Stimulated activated CD4-positive, alpha-beta T cell treated with anti-CD3 and anti-CD28 coated beads, Interleukin-12 subunit alpha, Interleukin-12 subunit beta, amount 100 ng/mL, for 4 hours (primary cell): Measurements from ENCODE around the gene RPRD2.

Source experiments
- DNase-seq: peaks from one replicate; pipeline ENCODE4 v3.0.0-alpha.2; 2020

Gene RPRD2

GRCh38 chr1:150473659-150474058 is 109.7 kb downstream of the RPRD2 start:
- no peak for DNase-seq

- DNase-seq, result no peak
Measured at GRCh38 chr1:150474869-150475268, 110.9 kb downstream of the RPRD2 start.

GRCh38 chr1:150476754-150477153 is 112.8 kb downstream of the RPRD2 start:
- DNase-seq, result no peak

- no peak for DNase-seq
Measured at GRCh38 chr1:150477320-150477719, 113.4 kb downstream of the RPRD2 start.

DNA sequence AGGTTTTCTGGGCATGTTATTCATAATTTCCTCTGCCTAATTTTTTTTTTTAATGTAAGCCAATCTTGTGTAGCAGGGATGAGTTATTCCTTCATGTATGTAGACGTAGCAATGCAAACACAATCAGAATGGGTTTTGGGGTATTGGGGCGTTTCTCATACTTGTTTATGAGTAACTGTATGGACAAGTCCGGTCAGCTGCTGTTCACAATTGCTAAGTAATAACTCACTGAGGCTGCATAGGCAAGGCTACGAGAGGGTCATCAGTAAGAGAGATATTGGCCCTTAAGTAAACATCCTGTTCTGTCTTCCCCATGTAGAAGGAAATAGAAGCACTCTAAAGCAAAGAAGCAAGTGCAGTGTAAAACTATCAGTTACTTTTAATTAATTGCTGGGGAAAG is 113.8 kb downstream of the RPRD2 start:
- no peak for DNase-seq

- no peak for DNase-seq
Measured at GRCh38 chr1:150479370-150479769, 115.4 kb downstream of the RPRD2 start.

GRCh38 chr1:150479927-150480352 is 116.0 kb downstream of the RPRD2 start:
- no peak for DNase-seq

DNA sequence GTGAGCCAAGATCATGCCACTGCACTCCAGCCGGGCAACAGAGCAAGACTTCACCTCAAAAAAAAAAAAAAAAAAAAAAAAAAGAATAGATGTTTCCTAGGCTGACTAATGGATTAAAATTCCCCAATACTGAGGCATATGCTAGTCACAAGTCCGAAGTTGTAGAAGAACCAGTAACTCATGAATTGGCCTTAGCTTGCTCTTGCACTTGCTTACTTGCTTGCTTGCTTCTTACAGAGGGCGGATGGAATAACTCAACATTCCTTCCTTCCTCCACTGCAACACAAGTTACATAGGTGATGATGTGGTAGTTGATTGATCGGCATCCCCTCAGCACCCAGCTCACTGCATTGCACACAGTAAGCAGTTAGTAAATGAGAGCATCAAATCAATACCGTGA is 120.5 kb downstream of the RPRD2 start:
- no peak for DNase-seq

- DNase-seq, result no peak
Measured at GRCh38 chr1:150484861-150485260, 120.9 kb downstream of the RPRD2 start.

GRCh38 chr1:150486966-150487762 is 123.2 kb downstream of the RPRD2 start, which contains the start of gene TARS2:
Gene TARS2 (plus strand): TSS chr1:150487419. CDS start chr1:150487451, 32 bp downstream.
- peak; percentile 88 for DNase-seq

DNA sequence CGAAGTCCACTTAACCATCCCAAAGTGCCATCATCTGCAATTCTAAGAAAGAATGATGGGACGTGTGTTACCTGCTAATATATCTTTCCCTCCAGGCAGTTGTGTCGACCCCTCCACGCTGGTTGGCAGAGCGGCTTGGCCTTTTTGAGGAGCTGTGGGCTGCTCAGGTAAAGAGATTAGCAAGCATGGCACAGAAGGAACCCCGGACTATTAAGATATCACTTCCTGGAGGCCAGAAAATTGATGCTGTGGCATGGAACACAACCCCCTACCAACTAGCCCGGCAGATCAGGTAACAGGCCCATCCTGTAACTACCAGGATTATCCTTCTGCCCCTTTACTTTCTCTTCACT is 123.8 kb downstream of the RPRD2 start:
- DNase-seq, result no peak

- no peak for DNase-seq
Measured at GRCh38 chr1:150493175-150493574, 129.2 kb downstream of the RPRD2 start.

GRCh38 chr1:150498342-150498741 is 134.4 kb downstream of the RPRD2 start:
- DNase-seq, result no peak

DNA sequence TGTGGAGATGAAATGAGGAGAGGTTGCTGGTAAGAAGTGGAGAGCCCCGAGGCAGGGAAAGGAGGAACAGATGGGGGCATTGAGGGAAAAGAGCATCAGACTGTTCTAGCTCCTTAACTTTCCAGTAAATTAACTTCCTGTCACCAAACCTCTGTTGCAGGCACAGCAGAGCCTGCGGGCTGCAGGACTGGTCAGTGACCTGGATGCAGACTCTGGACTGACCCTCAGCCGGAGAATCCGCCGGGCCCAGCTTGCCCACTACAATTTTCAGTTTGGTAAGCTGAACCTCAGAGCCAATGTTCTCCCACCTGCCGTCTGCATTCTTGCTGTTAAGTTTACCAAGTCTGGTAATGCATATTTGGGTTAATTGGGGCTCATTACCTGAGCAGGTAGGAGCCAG is 141.5 kb downstream of the RPRD2 start:
- DNase-seq, result no peak

GRCh38 chr1:150507912-150508864 is 144.2 kb downstream of the RPRD2 start, which contains the start of gene ECM1:
Gene ECM1 (plus strand): TSS chr1:150508109. CDS start chr1:150508210, 101 bp downstream.
- no peak for DNase-seq

GRCh38 chr1:150508982-150509381 is 145.0 kb downstream of the RPRD2 start:
- DNase-seq, result no peak

DNA sequence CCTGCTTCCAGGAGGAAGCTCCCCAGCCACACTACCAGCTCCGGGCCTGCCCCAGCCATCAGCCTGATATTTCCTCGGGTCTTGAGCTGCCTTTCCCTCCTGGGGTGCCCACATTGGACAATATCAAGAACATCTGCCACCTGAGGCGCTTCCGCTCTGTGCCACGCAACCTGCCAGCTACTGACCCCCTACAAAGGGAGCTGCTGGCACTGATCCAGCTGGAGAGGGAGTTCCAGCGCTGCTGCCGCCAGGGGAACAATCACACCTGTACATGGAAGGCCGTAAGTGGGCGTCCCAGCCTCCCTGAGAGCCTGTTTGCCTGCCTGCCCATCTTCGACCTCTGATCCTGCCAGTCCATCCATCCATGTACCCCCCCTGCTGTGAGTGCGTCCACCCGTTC is 147.6 kb downstream of the RPRD2 start:
- no peak for DNase-seq

- no peak for DNase-seq
Measured at GRCh38 chr1:150511985-150512660, 148.2 kb downstream of the RPRD2 start.

DNA sequence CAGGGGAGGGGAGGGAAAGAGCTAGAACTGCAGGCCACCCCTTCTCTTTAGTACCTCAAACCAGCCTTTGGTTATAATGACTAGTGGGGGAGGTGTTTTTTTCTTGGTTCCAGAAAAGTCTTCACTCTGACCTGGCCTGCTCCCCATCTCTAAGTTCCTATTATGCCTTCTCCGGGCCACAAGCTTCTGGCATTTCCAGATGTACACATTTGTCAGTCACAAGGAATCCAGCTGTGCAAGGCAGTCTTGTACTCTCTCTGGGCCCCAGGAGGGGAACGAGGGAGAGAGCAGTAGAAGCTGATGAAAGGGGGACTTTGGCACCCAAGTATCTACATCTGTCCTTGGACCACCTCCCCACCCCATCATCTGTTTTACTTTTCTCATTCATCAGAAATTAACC is 148.9 kb downstream of the RPRD2 start:
- no peak for DNase-seq

DNA sequence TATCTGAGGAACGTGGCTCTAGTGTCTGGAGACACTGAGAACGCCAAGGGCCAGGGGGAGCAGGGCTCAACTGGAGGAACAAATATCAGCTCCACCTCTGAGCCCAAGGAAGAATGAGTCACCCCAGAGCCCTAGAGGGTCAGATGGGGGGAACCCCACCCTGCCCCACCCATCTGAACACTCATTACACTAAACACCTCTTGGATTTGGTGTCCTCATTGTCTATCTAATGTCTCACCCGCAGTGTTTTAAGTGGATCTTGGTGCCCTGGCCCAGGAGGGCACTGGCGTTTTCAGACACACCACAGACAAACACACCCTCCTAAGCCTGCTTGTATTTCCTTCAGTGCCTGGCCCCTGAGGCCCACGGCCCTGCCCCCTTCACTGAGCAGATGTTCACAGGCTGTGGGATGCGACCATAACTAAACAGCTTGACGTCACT is 149.4 kb downstream of the RPRD2 start:
- DNase-seq, result no peak

GRCh38 chr1:150514260-150514659 is 150.3 kb downstream of the RPRD2 start:
- DNase-seq, result no peak

DNA sequence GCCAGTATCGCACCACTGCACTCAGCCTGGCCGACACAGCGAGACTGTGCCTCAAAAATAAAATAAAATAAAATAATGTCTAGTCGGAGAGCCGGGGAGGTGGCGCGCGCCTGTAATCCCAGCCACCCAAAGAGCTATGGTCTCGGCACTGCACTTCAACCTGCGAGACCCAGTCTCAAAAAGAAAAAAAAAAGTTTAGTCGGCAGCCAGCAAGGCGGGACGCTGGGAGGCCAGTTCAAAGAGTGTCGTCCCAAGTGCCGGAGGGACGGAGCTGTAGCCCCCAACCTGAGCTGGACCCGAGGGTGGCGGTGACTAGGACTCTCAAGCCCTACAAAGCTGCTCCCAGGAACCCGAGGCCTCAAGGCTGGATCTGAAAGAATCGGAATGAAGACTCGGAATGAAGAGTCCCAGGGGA is 151.0 kb downstream of the RPRD2 start:
- peak; percentile 4 for DNase-seq
